Measurements from ENCODE around the gene GABRA5.

- TF ChIP-seq, protein P1, sequence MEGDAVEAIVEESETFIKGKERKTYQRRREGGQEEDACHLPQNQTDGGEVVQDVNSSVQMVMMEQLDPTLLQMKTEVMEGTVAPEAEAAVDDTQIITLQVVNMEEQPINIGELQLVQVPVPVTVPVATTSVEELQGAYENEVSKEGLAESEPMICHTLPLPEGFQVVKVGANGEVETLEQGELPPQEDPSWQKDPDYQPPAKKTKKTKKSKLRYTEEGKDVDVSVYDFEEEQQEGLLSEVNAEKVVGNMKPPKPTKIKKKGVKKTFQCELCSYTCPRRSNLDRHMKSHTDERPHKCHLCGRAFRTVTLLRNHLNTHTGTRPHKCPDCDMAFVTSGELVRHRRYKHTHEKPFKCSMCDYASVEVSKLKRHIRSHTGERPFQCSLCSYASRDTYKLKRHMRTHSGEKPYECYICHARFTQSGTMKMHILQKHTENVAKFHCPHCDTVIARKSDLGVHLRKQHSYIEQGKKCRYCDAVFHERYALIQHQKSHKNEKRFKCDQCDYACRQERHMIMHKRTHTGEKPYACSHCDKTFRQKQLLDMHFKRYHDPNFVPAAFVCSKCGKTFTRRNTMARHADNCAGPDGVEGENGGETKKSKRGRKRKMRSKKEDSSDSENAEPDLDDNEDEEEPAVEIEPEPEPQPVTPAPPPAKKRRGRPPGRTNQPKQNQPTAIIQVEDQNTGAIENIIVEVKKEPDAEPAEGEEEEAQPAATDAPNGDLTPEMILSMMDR (IDR thresholded peaks at IDR 0.05; ENCODE audit: low read depth, low read length) = no peak
- TF ChIP-seq EZH2phosphoT487 (IDR thresholded peaks at IDR 0.05; ENCODE audit: low read depth) = no peak
Measured at GRCh38 chr15:26971271-26972018, 104.6 kb downstream of the GABRA5 start.

All from OCI-LY3 (cell line).